Right lobe of liver (tissue), 4 donors: ENCODE measurements around the gene C9orf57.

ENCODE experiments used
- POLR2A ChIP-seq: fragments of 450-650 bp; IDR thresholded peaks from one replicate; pipeline ENCODE4 v1.6.1; 2017; ENCODE audit warnings: antibody characterized with exemption, mild to moderate bottlenecking
- TF ChIP-seq, protein P1 (sequence below), 4 donors: fragments of 200-600 bp in 3 of 4; fragments of 450-650 bp in 1 of 4; IDR thresholded peaks; one replicate each; pipeline versions ENCODE4 v1.5.1 to v1.8.0; 2016 to 2022; ENCODE audit warnings: antibody characterized with exemption in 4 of 4, mild to moderate bottlenecking in 2 of 4
- donor health status: DM: no; HTN: no; CAD: no.
- donor health status: DM: no; HTN: no; CAD: no.
- donor health status: DM: no; HTN: yes; CAD: no.

- TF ChIP-seq, protein P1, sequence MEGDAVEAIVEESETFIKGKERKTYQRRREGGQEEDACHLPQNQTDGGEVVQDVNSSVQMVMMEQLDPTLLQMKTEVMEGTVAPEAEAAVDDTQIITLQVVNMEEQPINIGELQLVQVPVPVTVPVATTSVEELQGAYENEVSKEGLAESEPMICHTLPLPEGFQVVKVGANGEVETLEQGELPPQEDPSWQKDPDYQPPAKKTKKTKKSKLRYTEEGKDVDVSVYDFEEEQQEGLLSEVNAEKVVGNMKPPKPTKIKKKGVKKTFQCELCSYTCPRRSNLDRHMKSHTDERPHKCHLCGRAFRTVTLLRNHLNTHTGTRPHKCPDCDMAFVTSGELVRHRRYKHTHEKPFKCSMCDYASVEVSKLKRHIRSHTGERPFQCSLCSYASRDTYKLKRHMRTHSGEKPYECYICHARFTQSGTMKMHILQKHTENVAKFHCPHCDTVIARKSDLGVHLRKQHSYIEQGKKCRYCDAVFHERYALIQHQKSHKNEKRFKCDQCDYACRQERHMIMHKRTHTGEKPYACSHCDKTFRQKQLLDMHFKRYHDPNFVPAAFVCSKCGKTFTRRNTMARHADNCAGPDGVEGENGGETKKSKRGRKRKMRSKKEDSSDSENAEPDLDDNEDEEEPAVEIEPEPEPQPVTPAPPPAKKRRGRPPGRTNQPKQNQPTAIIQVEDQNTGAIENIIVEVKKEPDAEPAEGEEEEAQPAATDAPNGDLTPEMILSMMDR (IDR thresholded peaks at IDR 0.05) = no peak
- no peak for TF ChIP-seq POLR2A
Measured at GRCh38 chr9:72102520-72102919, 42.1 kb upstream of the C9orf57 start.
